H1 (cell line): ENCODE measurements around the gene P2RX1. TPM values are rescaled to one million over a fixed set of nuclear protein-coding genes. Genes with fewer than 3 reads are reported as not detected.

ENCODE experiments used
- CTCF ChIA-PET: fragments of 300-600 bp; sonication (Branson Sonifier 250); formaldehyde crosslinking; loops from one replicate; lab custom pipeline; 2021; ENCODE audit not compliant: partially characterized antibody; lab: Charles Lee
- POLR2A ChIA-PET: fragments of 300-600 bp; sonication (Branson Sonifier 250); formaldehyde crosslinking; loops from one replicate; lab custom pipeline; 2021; ENCODE audit warnings: inconsistent platforms; ENCODE audit not compliant: partially characterized antibody; lab: Charles Lee
- DNase-seq, 2 experiments: peaks; one replicate each; pipeline versions ENCODE4 v3.0.0 to v3.0.0-alpha.2; 2010 to 2022; ENCODE audit warnings: low spot score in 2 of 2, low read depth in 1 of 2, mixed read lengths in 1 of 2
- FAIRE-seq: peaks from 2 replicates; lab custom pipeline; 2011; peaks lifted over from hg19 to GRCh38; lab: Jason Lieb, UNC
- H2AFZ ChIP-seq: 2 replicates; pipeline ENCODE4 v1.8.1; 2012; ENCODE audit warnings: low read length, inconsistent platforms
- H2AK5ac ChIP-seq: 2 replicates; pipeline ENCODE4 v1.6.1; 2013; ENCODE audit warnings: low read depth, low read length
- H2BK120ac ChIP-seq: replicated peaks from 2 replicates; pipeline ENCODE3; 2013; ENCODE audit warnings: low read depth, low read length, inconsistent platforms
- H2BK12ac ChIP-seq: 2 replicates; pipeline ENCODE4 v1.6.1; 2013; ENCODE audit warnings: low read depth, low read length
- H2BK15ac ChIP-seq: 2 replicates; pipeline ENCODE4 v1.6.1; 2013; ENCODE audit warnings: low read length
- H2BK20ac ChIP-seq: 2 replicates; pipeline ENCODE4 v1.6.1; 2013; ENCODE audit warnings: low read length
- H2BK5ac ChIP-seq: 2 replicates; pipeline ENCODE4 v1.6.1; 2013; ENCODE audit warnings: low read depth, low read length
- H3K14ac ChIP-seq: 2 replicates; pipeline ENCODE4 v1.6.1; 2013; ENCODE audit warnings: inconsistent platforms; ENCODE audit not compliant: insufficient read length
- H3K18ac ChIP-seq: 2 replicates; pipeline ENCODE4 v1.6.1; 2013; ENCODE audit warnings: low read length; ENCODE audit errors: extremely low read depth
- H3K23ac ChIP-seq: 2 replicates; pipeline ENCODE4 v1.6.1; 2013; ENCODE audit warnings: inconsistent platforms; ENCODE audit not compliant: insufficient read length
- H3K23me2 ChIP-seq: 2 replicates; pipeline ENCODE4 v1.6.1; 2013; ENCODE audit warnings: low read depth, low read length
- H3K27ac ChIP-seq: 2 replicates; pipeline ENCODE4 v1.6.1; 2011; ENCODE audit warnings: low read depth, low read length, inconsistent platforms
- H3K27me3 ChIP-seq, 4 experiments: replicated peaks in 1 of 4; 1 replicate in 1 of 4; 2 replicates in 3 of 4; pipeline versions ENCODE4 v1.6.1 to v1.8.1; 2011 to 2013; ENCODE audit warnings: low read length in 3 of 4, mild to moderate bottlenecking in 3 of 4, inconsistent platforms in 2 of 4, mixed read lengths in 2 of 4, moderate library complexity in 1 of 4; ENCODE audit not compliant: control insufficient read depth in 3 of 4, insufficient read depth in 3 of 4; ENCODE audit errors: extremely low read depth in 1 of 4
- H3K36me3 ChIP-seq, 4 experiments: 2 replicates each; pipeline versions ENCODE4 v1.6.1 to v1.8.1; 2011 to 2013; ENCODE audit warnings: mild to moderate bottlenecking in 4 of 4, low read length in 3 of 4, moderate library complexity in 2 of 4, control low read depth in 1 of 4, inconsistent platforms in 1 of 4; ENCODE audit not compliant: insufficient read depth in 4 of 4, control insufficient read depth in 2 of 4
- H3K4ac ChIP-seq: replicated peaks from 2 replicates; pipeline ENCODE3; 2013; ENCODE audit warnings: low read length, low read depth, mixed read lengths, inconsistent platforms; ENCODE audit not compliant: insufficient read length
- H3K4me1 ChIP-seq, 4 experiments: replicated peaks in 1 of 4; 1 replicate in 1 of 4; 2 replicates in 3 of 4; pipeline versions ENCODE4 v1.6.1 to v1.8.1; 2011 to 2013; ENCODE audit warnings: low read length in 3 of 4, inconsistent platforms in 2 of 4, mixed read lengths in 1 of 4; ENCODE audit not compliant: insufficient read depth in 4 of 4, control insufficient read depth in 3 of 4
- H3K4me2 ChIP-seq, 2 experiments: 2 replicates each; pipeline versions ENCODE4 v1.6.1 to v1.8.1; 2011 to 2013; ENCODE audit warnings: low read depth in 2 of 2, low read length in 2 of 2, control low read depth in 1 of 2, inconsistent platforms in 1 of 2, mild to moderate bottlenecking in 1 of 2; ENCODE audit not compliant: insufficient read depth in 1 of 2
- H3K4me3 ChIP-seq, 4 experiments: fragments of 200-600, 300-600 bp in 1 of 4; sonication (generic), shearing (Covaris generic), sonication (Bioruptor Twin) in 1 of 4; 2 replicates each; pipeline versions ENCODE4 v1.5.1 to v1.8.1; 2011 to 2016; ENCODE audit warnings: low read length in 4 of 4, low read depth in 3 of 4, control low read depth in 2 of 4, inconsistent platforms in 2 of 4, mild to moderate bottlenecking in 2 of 4, mixed read lengths in 1 of 4, moderate library complexity in 1 of 4; ENCODE audit not compliant: insufficient read depth in 2 of 4; ENCODE audit errors: extremely low read depth in 1 of 4
- H3K56ac ChIP-seq: replicated peaks from 2 replicates; pipeline ENCODE3; 2013; ENCODE audit warnings: low read depth, mild to moderate bottlenecking, mixed read lengths, low read length, inconsistent platforms; ENCODE audit not compliant: insufficient read length
- H3K79me1 ChIP-seq: 2 replicates; pipeline ENCODE4 v1.6.1; 2013; ENCODE audit warnings: low read depth, low read length, control low read depth
- H3K79me2 ChIP-seq, 2 experiments: 2 replicates each; pipeline versions ENCODE4 v1.6.1 to v1.8.1; 2012 to 2013; ENCODE audit warnings: low read length in 2 of 2, mild to moderate bottlenecking in 2 of 2, inconsistent platforms in 1 of 2; ENCODE audit not compliant: insufficient read depth in 2 of 2, control insufficient read depth in 1 of 2
- H3K9ac ChIP-seq, 4 experiments: replicated peaks in 1 of 4; 1 replicate in 1 of 4; 2 replicates in 3 of 4; pipeline versions ENCODE4 v1.6.1 to v1.8.1; 2011 to 2013; ENCODE audit warnings: low read depth in 3 of 4, low read length in 3 of 4, control low read depth in 2 of 4, mild to moderate bottlenecking in 2 of 4, moderate library complexity in 2 of 4, inconsistent platforms in 1 of 4; ENCODE audit errors: extremely low read depth in 1 of 4
- H3K9me3 ChIP-seq, 2 experiments: 2 replicates each; pipeline versions ENCODE4 v1.6.1 to v1.8.1; 2012 to 2013; ENCODE audit warnings: mild to moderate bottlenecking in 2 of 2, moderate library complexity in 2 of 2, control low read depth in 1 of 2, inconsistent platforms in 1 of 2, low read depth in 1 of 2, low read length in 1 of 2, mixed read lengths in 1 of 2; ENCODE audit not compliant: insufficient read depth in 2 of 2
- H4K20me1 ChIP-seq, 2 experiments: replicated peaks in 1 of 2; 2 replicates each; pipeline versions ENCODE3 to v1.8.1; 2011 to 2013; ENCODE audit warnings: inconsistent platforms in 2 of 2, low read length in 2 of 2, mild to moderate bottlenecking in 1 of 2; ENCODE audit not compliant: insufficient read depth in 2 of 2, control insufficient read depth in 1 of 2
- H4K5ac ChIP-seq: 2 replicates; pipeline ENCODE4 v1.6.1; 2013; ENCODE audit warnings: low read length, low read depth, mixed read lengths, inconsistent platforms; ENCODE audit not compliant: insufficient read length
- H4K8ac ChIP-seq: 2 replicates; pipeline ENCODE4 v1.8.0; 2013; ENCODE audit warnings: mild to moderate bottlenecking, moderate library complexity, low read length, inconsistent platforms; ENCODE audit not compliant: insufficient read depth; ENCODE audit errors: extremely low read depth
- H4K91ac ChIP-seq: replicated peaks from 2 replicates; pipeline ENCODE3; 2013; ENCODE audit warnings: low read length, mixed read lengths, inconsistent platforms; ENCODE audit not compliant: insufficient read length
- ATF3 ChIP-seq: IDR thresholded peaks from 2 replicates; pipeline ENCODE4 v1.6.1; 2011; ENCODE audit warnings: low read depth, mild to moderate bottlenecking, low read length; ENCODE audit not compliant: insufficient read depth
- EZH2 ChIP-seq: fragments of 200-600 bp; sonication (generic); IDR thresholded peaks from 2 replicates; pipeline ENCODE4 v1.7.1; 2012; ENCODE audit warnings: low read depth, mild to moderate bottlenecking, moderate library complexity, low read length, inconsistent platforms; ENCODE audit not compliant: severe bottlenecking
- GTF2F1 ChIP-seq: IDR thresholded peaks from 2 replicates; pipeline ENCODE4 v1.6.1; 2012; ENCODE audit warnings: low read depth, low read length, improper control_type of control experiment, borderline replicate concordance
- HDAC6 ChIP-seq: IDR thresholded peaks from one replicate; pipeline ENCODE4 v1.7.1; 2012; ENCODE audit warnings: low read depth, mild to moderate bottlenecking, inconsistent platforms, low read length, moderate library complexity
- KDM4A ChIP-seq: IDR thresholded peaks from one replicate; pipeline ENCODE4 v1.7.1; 2012; ENCODE audit warnings: low read depth, mild to moderate bottlenecking, moderate library complexity, low read length, inconsistent platforms; ENCODE audit not compliant: severe bottlenecking
- MAX ChIP-seq: IDR thresholded peaks from 2 replicates; pipeline ENCODE4 v1.6.1; 2012; ENCODE audit warnings: inconsistent platforms
- RFX5 ChIP-seq: IDR thresholded peaks from 2 replicates; pipeline ENCODE4 v1.6.1; 2011; ENCODE audit warnings: low read depth, low read length, improper control_type of control experiment, borderline replicate concordance
- RNF2 ChIP-seq: fragments of 200-900, 300-1000 bp; sonication (generic); IDR thresholded peaks from 2 replicates; pipeline ENCODE4 v1.7.1; 2016; ENCODE audit warnings: borderline replicate concordance, low read depth, mild to moderate bottlenecking, antibody characterized with exemption, low read length; ENCODE audit not compliant: poor library complexity, severe bottlenecking; ENCODE audit errors: missing control alignments
- RXRA ChIP-seq: IDR thresholded peaks from 2 replicates; pipeline ENCODE4 v1.6.1; 2011; ENCODE audit warnings: low read depth, mild to moderate bottlenecking, low read length, moderate library complexity; ENCODE audit not compliant: insufficient read depth
- SAP30 ChIP-seq: fragments of 300-600 bp; sonication (generic); IDR thresholded peaks from 2 replicates; pipeline ENCODE4 v1.7.1; 2012; ENCODE audit warnings: low read length, moderate library complexity, mild to moderate bottlenecking, inconsistent platforms; ENCODE audit not compliant: insufficient read depth, insufficient replicate concordance
- TAF7 ChIP-seq: optimal IDR thresholded peaks from 2 replicates; pipeline ENCODE3; 2011; ENCODE audit warnings: low read depth, mild to moderate bottlenecking, inconsistent platforms, low read length, moderate library complexity, borderline replicate concordance
- WGBS, 2 experiments: shearing (Covaris generic) in 1 of 2; methylation state at CpG; one replicate each; pipeline versions ENCODE4 v1.1.6 to v1.1.7; 2013 to 2015; ENCODE audit warnings: low lambda C conversion rate in 2 of 2, mixed read lengths in 2 of 2, inconsistent platforms in 1 of 2, low coverage in 1 of 2, missing lambda C conversion rate in 1 of 2; ENCODE audit not compliant: insufficient replicate concordance in 2 of 2, insufficient coverage in 1 of 2, insufficient read length in 1 of 2; ENCODE audit errors: extremely low coverage in 1 of 2, missing lambda C conversion rate in 1 of 2; 5-methylcytosine and 5-hydroxymethylcytosine counted together
- polyA plus RNA-seq, 7 experiments: library from polyadenylated mRNA; depleted of rRNA in 3 of 7; stranded (reverse) in 5 of 7; unstranded in 2 of 7; fragments of >200 nt in 5 of 7; fragments of 200-250 nt in 2 of 7; gene quantifications; 1 replicate in 5 of 7; 2 replicates in 1 of 7; 4 replicates in 1 of 7; pipeline versions ENCODE4 v1.2.1 to v1.2.3, GENCODE V29; 2011 to 2013; ENCODE audit warnings: missing spikeins in 2 of 7, mixed read lengths in 2 of 7
- total RNA-seq: library from RNA; stranded (reverse); fragmentation: NEBNext Ultra II Directional; extraction: Animal tissue kit (Norgen Biotek cat#: 25700); gene quantifications from 2 replicates; pipeline ENCODE4 v1.2.1, GENCODE V29; 2021

The P2RX1 gene
- total and polyA plus RNA-seq, 2 of the 8 experiments (the other 6 are each of a cell fraction or from before 2014, with no cell fraction given) = 0.45 to 1.1 TPM

- FAIRE-seq (no peak), DNase-seq (no peak)
- H2BK20ac ChIP-seq = no peak overlapping the region
- H4K8ac ChIP-seq = no peak overlapping the region
- no peak overlapping the region; the same call in 1 of the 2 replicates for H3K18ac ChIP-seq
- no peaks in the 10 kb centered on the region for H4K20me1 ChIP-seq
- no peak overlapping the region for H3K56ac ChIP-seq
- POLR2A ChIA-PET = interaction anchor here (1.7 kb wide), 1 partner anchor 13 kb away, joined by 5 read pairs; no protein-coding TSS in a partner anchor
- H3K79me1 ChIP-seq = no peaks in the 10 kb centered on the region
- H2AFZ ChIP-seq = no peak overlapping the region
- 97% methylated on average over 17 of the region's 17 CpGs; no CpG with 5 or more reads in 1 of the 2 experiments for WGBS, 2 experiments
- H3K4me2 ChIP-seq = no peak overlapping the region
- CTCF ChIA-PET = interaction anchor here (1.2 to 12.7 kb wide), 2 partner anchors 35 to 138 kb away, joined by 3 to 131 read pairs; no protein-coding TSS in a partner anchor
- H3K23ac ChIP-seq = no peak overlapping the region
- no peak overlapping the region for H3K4me3 ChIP-seq
- H2AK5ac ChIP-seq = no peak overlapping the region
- H3K23me2 ChIP-seq = no peaks in the 10 kb centered on the region
- H4K91ac ChIP-seq = no peak overlapping the region
- no peak overlapping the region for H3K9ac ChIP-seq
- peak overlapping the region; percentile 44; the same call in 1 of the 2 replicates for H2BK5ac ChIP-seq
- no peaks in the 10 kb centered on the region for H3K9me3 ChIP-seq
- H2BK120ac ChIP-seq = no peak overlapping the region
- no peaks in the 10 kb centered on the region for H3K4me1 ChIP-seq
- H3K27ac ChIP-seq = no peak overlapping the region
- no peak overlapping the region for H3K14ac ChIP-seq
- H3K36me3 ChIP-seq = peaks cover 0 to 4% (median under 1%) of the 10 kb centered on the region in 4 experiments; a peak in 1 of 8 replicates
- H2BK12ac ChIP-seq = no peak overlapping the region
- no peak overlapping the region for H2BK15ac ChIP-seq
- no peaks in the 10 kb centered on the region for H3K27me3 ChIP-seq
- H3K79me2 ChIP-seq = no peaks in the 10 kb centered on the region
- H4K5ac ChIP-seq = no peak overlapping the region
- no peak overlapping the region for H3K4ac ChIP-seq
- no peak for TF ChIP-seq TAF7
- TF ChIP-seq RXRA = no peak
- TF ChIP-seq GTF2F1 = no peak
- TF ChIP-seq EZH2 = no peak
- no peak for TF ChIP-seq HDAC6
- no peak for TF ChIP-seq MAX
- TF ChIP-seq KDM4A = no peak
- no peak for TF ChIP-seq RFX5
- no peak for TF ChIP-seq RNF2
- TF ChIP-seq SAP30 = no peak
- no peak for TF ChIP-seq ATF3
Measured at GRCh38 chr17:3867106-3867505, 49.2 kb downstream of the P2RX1 start.
